Ishikawa (cell line): Measurements from ENCODE around the gene HAVCR2.

Experiments used
- CEBPB ChIP-seq: IDR thresholded peaks from 2 replicates; pipeline ENCODE4 v1.6.1; 2012
- CREB1 ChIP-seq: IDR thresholded peaks from 2 replicates; pipeline ENCODE4 v1.6.1; 2012; ENCODE audit warnings: low read depth
- EP300 ChIP-seq: IDR thresholded peaks from 2 replicates; pipeline ENCODE4 v1.6.1; 2012; ENCODE audit warnings: borderline replicate concordance
- MAX ChIP-seq: IDR thresholded peaks from 2 replicates; pipeline ENCODE4 v1.6.1; 2012

GRCh38 chr5:157107508-157107907, 1.3 kb downstream of the HAVCR2 start:
- no peak for TF ChIP-seq MAX
- no peak for TF ChIP-seq CREB1
- no peak for TF ChIP-seq EP300
- no peak for TF ChIP-seq CEBPB
